ENCODE measurements around the gene FHOD1. TPM values are rescaled to one million over a fixed set of nuclear protein-coding genes. Genes with fewer than 3 reads are reported as not detected.

FHOD1 gene
- total RNA-seq, 1 donor from 2014 or later, result 50.4 TPM

- Mint-ChIP-seq H3K4me1 (no peaks in the 10 kb centered on the region), H3K9me3 (no peaks in the 10 kb centered on the region), H3K36me3 (ENCODE audit: low read depth) (no peaks in the 10 kb centered on the region), H3K4me3 (no peak overlapping the region), H3K27me3 (peaks cover 5% of the 10 kb centered on the region), H3K27ac (no peak overlapping the region)
- intact Hi-C loops (cut with micrococcal nuclease), result no loop called here
- no peak for DNase-seq
- TF ChIP-seq, protein P1, sequence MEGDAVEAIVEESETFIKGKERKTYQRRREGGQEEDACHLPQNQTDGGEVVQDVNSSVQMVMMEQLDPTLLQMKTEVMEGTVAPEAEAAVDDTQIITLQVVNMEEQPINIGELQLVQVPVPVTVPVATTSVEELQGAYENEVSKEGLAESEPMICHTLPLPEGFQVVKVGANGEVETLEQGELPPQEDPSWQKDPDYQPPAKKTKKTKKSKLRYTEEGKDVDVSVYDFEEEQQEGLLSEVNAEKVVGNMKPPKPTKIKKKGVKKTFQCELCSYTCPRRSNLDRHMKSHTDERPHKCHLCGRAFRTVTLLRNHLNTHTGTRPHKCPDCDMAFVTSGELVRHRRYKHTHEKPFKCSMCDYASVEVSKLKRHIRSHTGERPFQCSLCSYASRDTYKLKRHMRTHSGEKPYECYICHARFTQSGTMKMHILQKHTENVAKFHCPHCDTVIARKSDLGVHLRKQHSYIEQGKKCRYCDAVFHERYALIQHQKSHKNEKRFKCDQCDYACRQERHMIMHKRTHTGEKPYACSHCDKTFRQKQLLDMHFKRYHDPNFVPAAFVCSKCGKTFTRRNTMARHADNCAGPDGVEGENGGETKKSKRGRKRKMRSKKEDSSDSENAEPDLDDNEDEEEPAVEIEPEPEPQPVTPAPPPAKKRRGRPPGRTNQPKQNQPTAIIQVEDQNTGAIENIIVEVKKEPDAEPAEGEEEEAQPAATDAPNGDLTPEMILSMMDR (IDR thresholded peaks at IDR 0.05), result no peak
- ChIA-PET CTCF (no interaction called here), POLR2A (no interaction called here)
- no peak for ATAC-seq (ENCODE audit: low read depth)
These were observed 18.6 kb upstream of the FHOD1 start for GRCh38 chr16:67265834-67266233.

DNA sequence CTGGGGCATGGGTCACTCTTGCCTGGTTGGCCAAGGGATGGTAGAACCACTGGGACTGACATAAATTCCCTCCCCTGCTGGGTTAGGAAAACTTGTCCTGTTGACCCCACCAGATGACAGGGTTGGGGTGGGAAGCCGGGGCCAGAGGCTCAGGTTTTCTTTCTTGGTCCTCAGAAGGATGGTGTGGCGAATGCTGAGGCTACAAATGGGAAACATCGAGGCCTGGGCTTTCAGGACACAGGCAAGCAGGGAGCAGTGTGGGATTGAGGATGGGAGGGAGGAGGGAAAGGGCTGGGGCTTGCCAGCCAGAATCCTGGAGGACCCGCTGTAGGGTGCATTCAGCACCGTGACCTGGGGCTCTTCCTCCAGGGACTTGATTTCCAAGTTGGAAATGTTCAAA lies 17.6 kb upstream of the FHOD1 start:
- Mint-ChIP-seq H3K4me1 (no peaks in the 10 kb centered on the region), H3K27me3 (peaks cover 5% of the 10 kb centered on the region), H3K9me3 (no peaks in the 10 kb centered on the region), H3K4me3 (no peak overlapping the region), H3K27ac (no peak overlapping the region), H3K36me3 (ENCODE audit: low read depth) (no peaks in the 10 kb centered on the region)
- TF ChIP-seq, protein P1 (IDR thresholded peaks at IDR 0.05), result no peak
- DNase-seq (no peak), ATAC-seq (ENCODE audit: low read depth) (no peak)
- CTCF ChIA-PET, result interaction anchor here (0.7 kb wide), 1 partner anchor 38 kb away, joined by 3 read pairs; the partner anchor contains the start of gene TMEM208
- intact Hi-C loops (cut with micrococcal nuclease), result loop anchor here (5.0 kb wide), 1 partner anchor 202 kb away; no protein-coding TSS in a partner anchor
- POLR2A ChIA-PET, result no interaction called here

GRCh38 chr16:67264277-67264676 lies 17.0 kb upstream of the FHOD1 start:
- no peak for DNase-seq
- Mint-ChIP-seq H3K27ac (no peak overlapping the region), H3K27me3 (peaks cover 5% of the 10 kb centered on the region), H3K36me3 (ENCODE audit: low read depth) (no peaks in the 10 kb centered on the region), H3K4me3 (no peak overlapping the region), H3K4me1 (no peaks in the 10 kb centered on the region), H3K9me3 (no peaks in the 10 kb centered on the region)
- no peak for ATAC-seq (ENCODE audit: low read depth)
- intact Hi-C loops (cut with micrococcal nuclease), result loop anchor here (5.0 kb wide), 1 partner anchor 203 kb away; no protein-coding TSS in a partner anchor
- CTCF ChIA-PET, result interaction anchor here (0.7 kb wide), 1 partner anchor 38 kb away, joined by 3 read pairs; the partner anchor contains the start of gene TMEM208
- TF ChIP-seq, protein P1 (IDR thresholded peaks at IDR 0.05), result no peak
- POLR2A ChIA-PET, result no interaction called here

GRCh38 chr16:67263201-67263600 lies 15.9 kb upstream of the FHOD1 start:
- no peak overlapping the region for H3K27ac Mint-ChIP-seq
- POLR2A ChIA-PET, result no interaction called here
- DNase-seq (no peak), ATAC-seq (ENCODE audit: low read depth) (no peak)
- intact Hi-C loops (cut with micrococcal nuclease), result loop anchor here (5.0 kb wide), 1 partner anchor 204 kb away; no protein-coding TSS in a partner anchor
- no peak overlapping the region for H3K4me3 Mint-ChIP-seq
- H3K27me3 Mint-ChIP-seq, result peaks cover 5% of the 10 kb centered on the region
- TF ChIP-seq, protein P1 (IDR thresholded peaks at IDR 0.05), result no peak
- H3K4me1 Mint-ChIP-seq, result no peaks in the 10 kb centered on the region
- no peaks in the 10 kb centered on the region for H3K36me3 Mint-ChIP-seq (ENCODE audit: low read depth)
- no peaks in the 10 kb centered on the region for H3K9me3 Mint-ChIP-seq
- CTCF ChIA-PET, result no interaction called here

GRCh38 chr16:67260426-67261063 lies 13.3 kb upstream of the FHOD1 start:
- no peak overlapping the region for H3K4me3 Mint-ChIP-seq
- no peaks in the 10 kb centered on the region for H3K9me3 Mint-ChIP-seq
- ChIA-PET CTCF (interaction anchor here (0.7 to 2.8 kb wide), 14 partner anchors 13 to 205 kb away, joined by 3 to 9 read pairs (median 4); partner anchors contain the start of genes FHOD1 and TMEM208), POLR2A (interaction anchor here (0.7 to 1.2 kb wide), 2 partner anchors 13 to 28 kb away, joined by 3 to 6 read pairs; no protein-coding TSS in a partner anchor)
- intact Hi-C loops (cut with micrococcal nuclease), result loop anchor here (1.0 to 5.0 kb wide), 2 partner anchors 139 to 207 kb away; no protein-coding TSS in a partner anchor
- TF ChIP-seq, protein P1 (IDR thresholded peaks at IDR 0.05), result no peak
- no peaks in the 10 kb centered on the region for H3K36me3 Mint-ChIP-seq (ENCODE audit: low read depth)
- ATAC-seq (ENCODE audit: low read depth), result peak; percentile 45
- H3K27me3 Mint-ChIP-seq, result peaks cover 5% of the 10 kb centered on the region
- no peak overlapping the region for H3K27ac Mint-ChIP-seq
- H3K4me1 Mint-ChIP-seq, result no peaks in the 10 kb centered on the region
- DNase-seq, result no peak

Data from activated B cell treated with CpG ODN at 0.5 μM for 24 hours (primary cell).